ENCODE measurements around the gene TAOK1. TPM values are rescaled to one million over a fixed set of nuclear protein-coding genes. Genes with fewer than 3 reads are reported as not detected.

TAOK1 gene
- total RNA-seq, 1 donor, result 70.4 TPM

DNA sequence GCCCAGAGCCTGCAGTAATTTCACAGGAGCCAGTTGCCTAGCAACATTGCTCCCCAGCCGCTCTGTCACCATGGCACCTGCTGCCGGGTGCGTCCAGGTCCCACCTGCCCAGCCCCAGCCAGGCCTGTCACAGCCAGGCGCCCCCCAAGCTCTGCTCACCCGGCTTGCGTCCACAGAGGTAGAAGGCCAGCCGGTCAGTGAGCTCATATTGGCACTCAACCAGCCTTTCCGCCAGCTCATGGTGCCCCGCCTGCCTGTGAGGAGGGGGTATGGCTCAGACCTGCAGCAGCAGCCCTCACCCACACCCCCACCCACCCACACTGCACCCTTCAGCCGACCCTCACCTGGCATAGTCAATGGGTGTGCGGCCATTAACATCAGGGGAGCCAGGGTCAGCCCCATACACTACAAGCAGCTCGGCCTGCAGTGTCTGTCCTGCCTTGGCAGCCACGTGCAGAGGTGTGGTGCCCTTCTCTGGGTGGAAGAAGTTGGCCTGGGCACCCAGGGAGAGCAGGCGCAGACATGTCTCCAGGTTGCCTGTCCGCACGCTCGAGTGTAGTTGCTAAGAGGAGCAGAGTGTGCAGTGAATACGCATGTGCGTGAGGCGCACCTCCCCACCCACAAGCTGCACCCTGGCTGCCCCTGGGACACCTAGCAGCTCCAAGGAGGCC, 191.6 kb downstream of the TAOK1 start:
- DNase-seq (ENCODE audit: low read depth), result no peak
- H3K4me3 ChIP-seq (ENCODE audit: low read depth, low read length), result no peak overlapping the region
- TF ChIP-seq, protein P1, sequence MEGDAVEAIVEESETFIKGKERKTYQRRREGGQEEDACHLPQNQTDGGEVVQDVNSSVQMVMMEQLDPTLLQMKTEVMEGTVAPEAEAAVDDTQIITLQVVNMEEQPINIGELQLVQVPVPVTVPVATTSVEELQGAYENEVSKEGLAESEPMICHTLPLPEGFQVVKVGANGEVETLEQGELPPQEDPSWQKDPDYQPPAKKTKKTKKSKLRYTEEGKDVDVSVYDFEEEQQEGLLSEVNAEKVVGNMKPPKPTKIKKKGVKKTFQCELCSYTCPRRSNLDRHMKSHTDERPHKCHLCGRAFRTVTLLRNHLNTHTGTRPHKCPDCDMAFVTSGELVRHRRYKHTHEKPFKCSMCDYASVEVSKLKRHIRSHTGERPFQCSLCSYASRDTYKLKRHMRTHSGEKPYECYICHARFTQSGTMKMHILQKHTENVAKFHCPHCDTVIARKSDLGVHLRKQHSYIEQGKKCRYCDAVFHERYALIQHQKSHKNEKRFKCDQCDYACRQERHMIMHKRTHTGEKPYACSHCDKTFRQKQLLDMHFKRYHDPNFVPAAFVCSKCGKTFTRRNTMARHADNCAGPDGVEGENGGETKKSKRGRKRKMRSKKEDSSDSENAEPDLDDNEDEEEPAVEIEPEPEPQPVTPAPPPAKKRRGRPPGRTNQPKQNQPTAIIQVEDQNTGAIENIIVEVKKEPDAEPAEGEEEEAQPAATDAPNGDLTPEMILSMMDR (IDR thresholded peaks at IDR 0.05; ENCODE audit: insufficient read depth, low read depth, low read length), result no peak

GRCh38 chr17:29582254-29582765, 192.1 kb downstream of the TAOK1 start:
- TF ChIP-seq, protein P1 (IDR thresholded peaks at IDR 0.05; ENCODE audit: insufficient read depth, low read depth, low read length), result no peak
- no peak overlapping the region for H3K4me3 ChIP-seq (ENCODE audit: low read depth, low read length)
- no peak for DNase-seq (ENCODE audit: low read depth)

DNA sequence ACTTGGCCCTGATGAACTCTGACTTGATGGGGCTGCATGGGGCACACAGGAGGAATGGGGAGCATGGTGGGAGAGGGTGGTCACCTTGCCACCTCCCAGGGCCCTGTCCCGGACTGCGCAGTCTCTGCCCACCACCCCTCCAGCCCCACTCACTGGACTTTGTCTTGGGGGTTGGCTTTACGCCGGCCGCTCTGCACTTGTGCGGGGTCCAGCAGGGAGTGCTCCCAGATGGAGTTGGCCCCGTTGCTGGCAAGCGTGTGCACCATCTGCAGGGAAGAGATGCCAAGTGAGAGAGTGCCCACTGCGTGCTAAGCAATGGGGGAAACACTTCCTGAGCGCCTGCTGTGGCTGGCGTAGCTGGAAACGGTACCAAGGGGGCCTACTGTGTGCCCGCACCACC, 192.6 kb downstream of the TAOK1 start:
- H3K4me3 ChIP-seq (ENCODE audit: low read depth, low read length), result no peak overlapping the region
- TF ChIP-seq, protein P1 (IDR thresholded peaks at IDR 0.05; ENCODE audit: insufficient read depth, low read depth, low read length), result no peak
- no peak for DNase-seq (ENCODE audit: low read depth)

DNA sequence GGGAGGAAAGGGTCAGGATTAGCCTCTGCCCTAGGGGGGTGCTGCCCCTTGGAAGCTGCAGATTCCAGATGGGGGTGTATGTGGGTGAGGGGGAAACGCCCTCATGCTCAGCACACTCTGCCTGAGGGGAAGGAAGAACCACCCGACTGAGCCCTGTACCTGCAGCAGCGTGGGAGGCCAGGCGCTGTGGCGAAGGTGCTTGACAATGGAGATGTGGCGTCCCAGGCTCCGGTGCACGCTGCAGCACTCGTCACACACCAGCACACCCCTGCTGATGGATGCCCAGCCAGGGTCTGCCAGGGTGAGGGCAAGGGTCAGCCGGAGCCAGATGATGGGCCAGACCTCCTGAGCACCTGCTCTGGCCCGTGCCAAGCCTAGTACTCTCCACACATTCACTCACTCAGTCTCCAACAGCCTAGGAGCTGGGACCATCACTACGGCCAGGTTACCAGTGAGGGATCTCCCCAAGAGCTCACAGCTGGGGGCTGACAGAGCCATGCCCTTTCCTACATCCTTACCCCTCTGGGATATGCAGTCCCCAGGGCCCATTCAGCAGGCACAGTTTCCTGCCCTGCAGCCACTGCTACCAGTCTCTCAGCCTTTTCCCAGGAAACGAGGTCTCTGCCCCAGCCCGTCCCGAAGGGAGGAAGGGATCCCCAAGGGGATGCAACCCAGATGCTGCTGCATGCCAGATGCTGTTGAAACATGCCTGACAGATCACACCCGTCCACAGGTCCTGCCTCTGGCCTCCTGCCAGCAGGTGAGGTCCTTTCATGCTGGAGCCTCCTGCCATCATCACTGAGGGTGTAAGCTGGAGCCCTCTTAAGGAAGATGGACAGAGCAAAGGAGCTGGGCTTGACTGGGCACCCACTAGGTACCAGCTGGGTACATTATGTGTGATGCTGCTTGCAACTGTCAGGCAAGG, 193.4 kb downstream of the TAOK1 start:
- H3K4me3 ChIP-seq (ENCODE audit: low read depth, low read length), result no peak overlapping the region
- no peak for DNase-seq (ENCODE audit: low read depth)
- TF ChIP-seq, protein P1 (IDR thresholded peaks at IDR 0.05; ENCODE audit: insufficient read depth, low read depth, low read length), result no peak

GRCh38 chr17:29584452-29585079, 194.4 kb downstream of the TAOK1 start:
- DNase-seq (ENCODE audit: low read depth), result no peak
- TF ChIP-seq, protein P1 (IDR thresholded peaks at IDR 0.05; ENCODE audit: insufficient read depth, low read depth, low read length), result no peak
- H3K4me3 ChIP-seq (ENCODE audit: low read depth, low read length), result no peak overlapping the region

GRCh38 chr17:29585080-29585751, 195.1 kb downstream of the TAOK1 start:
- H3K4me3 ChIP-seq (ENCODE audit: low read depth, low read length), result no peak overlapping the region
- TF ChIP-seq, protein P1 (IDR thresholded peaks at IDR 0.05; ENCODE audit: insufficient read depth, low read depth, low read length), result peak; percentile 28
- no peak for DNase-seq (ENCODE audit: low read depth)

Data from fibroblast of villous mesenchyme (primary cell).